ENCODE data around the gene STRN.
"Not testable (repeated sequence)": the region's sequence is repeated elsewhere in the genome, so short reads cannot be mapped to it uniquely, and the experiment has no call there.

The STRN gene

GRCh38 chr2:36906277-36906676 is 60.1 kb downstream of the STRN start:
- DNase-seq = no peak

GRCh38 chr2:36904636-36905035 is 61.7 kb downstream of the STRN start:
- DNase-seq = no peak

GRCh38 chr2:36902385-36903120 is 63.8 kb downstream of the STRN start:
- DNase-seq = no peak

- DNase-seq = no peak
Measured at GRCh38 chr2:36892805-36893204, 73.5 kb downstream of the STRN start.

- no peak for DNase-seq
Measured at GRCh38 chr2:36889795-36890194, 76.5 kb downstream of the STRN start.

- not testable (repeated sequence) for DNase-seq
Measured at GRCh38 chr2:36887095-36887494, 79.2 kb downstream of the STRN start.

GRCh38 chr2:36886664-36887063 is 79.7 kb downstream of the STRN start:
- DNase-seq = no peak

GRCh38 chr2:36885605-36886004 is 80.7 kb downstream of the STRN start:
- no peak for DNase-seq

GRCh38 chr2:36882532-36882931 is 83.8 kb downstream of the STRN start:
- no peak for DNase-seq

GRCh38 chr2:36881816-36882215 is 84.5 kb downstream of the STRN start:
- DNase-seq = no peak

GRCh38 chr2:36878429-36878828 is 87.9 kb downstream of the STRN start:
- no peak for DNase-seq

GRCh38 chr2:36871068-36871707 is 95.1 kb downstream of the STRN start:
- DNase-seq = no peak

GRCh38 chr2:36869606-36870005 is 96.7 kb downstream of the STRN start:
- no peak for DNase-seq

- no peak for DNase-seq
Measured at GRCh38 chr2:36861896-36862295, 104.4 kb downstream of the STRN start.

- DNase-seq = no peak
Measured at GRCh38 chr2:36859366-36859792, 107.0 kb downstream of the STRN start.

- no peak for DNase-seq
Measured at GRCh38 chr2:36858551-36859365, 107.6 kb downstream of the STRN start.

GRCh38 chr2:36857713-36858112 is 108.6 kb downstream of the STRN start:
- DNase-seq = peak in 1 of 2 experiments; percentile 51

GRCh38 chr2:36855429-36855828 is 110.9 kb downstream of the STRN start:
- DNase-seq = no peak

- DNase-seq = no peak
Measured at GRCh38 chr2:36854241-36854640, 112.1 kb downstream of the STRN start.

GRCh38 chr2:36849265-36849664 is 117.1 kb downstream of the STRN start:
- DNase-seq = no peak

- no peak for DNase-seq
Measured at GRCh38 chr2:36843838-36844237, 122.5 kb downstream of the STRN start.

GRCh38 chr2:36839976-36840617 is 126.2 kb downstream of the STRN start:
- no peak for DNase-seq
